ENCODE data around the gene TGIF2LX.
"Not testable (repeated sequence)": the region's sequence is repeated elsewhere in the genome, so short reads cannot be mapped to it uniquely, and the experiment has no call there.

Gene TGIF2LX

GRCh38 chrX:89921665-89922064 is at the start of gene TGIF2LX:
Gene TGIF2LX, plus strand, starts transcription at chrX:89921908. Its CDS starts 178 bp downstream, at chrX:89922086.
- DNase-seq = not testable (repeated sequence)

GRCh38 chrX:89922338-89922934 is 728 bp downstream of the TGIF2LX start:
- not testable (repeated sequence) for DNase-seq

GRCh38 chrX:89943077-89943476 is 21.4 kb downstream of the TGIF2LX start:
- DNase-seq = not testable (repeated sequence)

GRCh38 chrX:89965588-89965987 is 43.9 kb downstream of the TGIF2LX start:
- not testable (repeated sequence) for DNase-seq
